Peyer's patch (tissue), 4 donors: ENCODE measurements around the gene AGTPBP1. TPM values are rescaled to one million over a fixed set of nuclear protein-coding genes. Genes with fewer than 3 reads are reported as not detected.

Source experiments
- DNase-seq, 3 donors: peaks; one replicate each; pipeline ENCODE4 v3.0.0-alpha.2; 2017 to 2019
- H3K27ac ChIP-seq, 4 donors: fragments of 200-600 bp; sonication (generic); one replicate each; pipeline ENCODE4 v1.5.1; 2016 to 2019
- H3K27me3 ChIP-seq, 2 donors: fragments of 200-600 bp; sonication (generic); one replicate each; pipeline ENCODE4 v1.5.1; 2019
- H3K36me3 ChIP-seq, 3 donors: fragments of 200-600 bp; sonication (generic); one replicate each; pipeline ENCODE4 v1.5.1; 2016 to 2019
- H3K4me1 ChIP-seq, 4 donors: fragments of 200-600 bp; sonication (generic); one replicate each; pipeline ENCODE4 v1.5.1; 2016 to 2019
- H3K4me3 ChIP-seq, 4 donors: fragments of 200-600 bp; sonication (generic); 1 replicate in 3 of 4; 2 replicates in 1 of 4; pipeline ENCODE4 v1.5.1; 2016 to 2019; ENCODE audit warnings: mild to moderate bottlenecking in 1 of 4
- H3K9me3 ChIP-seq, 4 donors: fragments of 200-600 bp; sonication (generic); one replicate each; pipeline ENCODE4 v1.5.1; 2016 to 2019; ENCODE audit warnings: mild to moderate bottlenecking in 1 of 4
- POLR2A ChIP-seq, 2 donors: fragments of 450-650 bp; IDR thresholded peaks; one replicate each; pipeline ENCODE4 v1.5.1; 2017; ENCODE audit warnings: antibody characterized with exemption in 2 of 2, mild to moderate bottlenecking in 2 of 2, moderate library complexity in 2 of 2
- total RNA-seq, 4 donors: library from RNA; depleted of rRNA; stranded (reverse); fragments of >200 nt; gene quantifications; one replicate each; pipeline ENCODE4 v1.1.0, GENCODE V29; 2016
- TF ChIP-seq, protein P1 (sequence below), 6 experiments: fragments of 450-650 bp in 4 of 6; fragments of 200-600 bp in 2 of 6; sonication (generic) in 1 of 6; IDR thresholded peaks; one replicate each; pipeline ENCODE4 v1.5.1; 2017 to 2019; ENCODE audit warnings: antibody characterized with exemption in 6 of 6, mild to moderate bottlenecking in 3 of 6, moderate library complexity in 1 of 6

Gene AGTPBP1
- total RNA-seq, 4 donors from 2014 or later, result 9.1 to 42.9 (median 13.0) TPM

DNA sequence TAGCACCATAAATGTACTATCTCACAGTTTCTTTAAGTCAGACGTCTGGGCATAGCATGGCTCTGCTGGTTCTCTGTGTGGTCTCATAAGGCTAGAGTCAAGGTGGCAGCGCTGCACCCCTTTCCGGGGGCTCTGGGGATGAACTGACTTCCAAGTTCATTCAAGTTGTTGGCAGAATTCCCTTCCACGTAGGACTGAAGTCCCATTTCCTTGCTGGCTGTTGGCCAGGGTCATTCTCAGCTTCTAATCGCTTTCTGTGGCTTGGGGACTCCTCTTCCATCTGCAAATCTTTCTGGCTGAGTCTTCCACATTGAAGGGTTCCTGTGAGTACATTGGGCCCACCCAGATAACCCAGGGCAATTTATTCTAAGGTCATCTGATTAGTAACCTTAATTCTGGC is 211.0 kb downstream of the AGTPBP1 start:
- no peak overlapping the region for H3K4me3 ChIP-seq
- no peaks in the 10 kb centered on the region for H3K36me3 ChIP-seq
- DNase-seq, result no peak
- TF ChIP-seq, protein P1, sequence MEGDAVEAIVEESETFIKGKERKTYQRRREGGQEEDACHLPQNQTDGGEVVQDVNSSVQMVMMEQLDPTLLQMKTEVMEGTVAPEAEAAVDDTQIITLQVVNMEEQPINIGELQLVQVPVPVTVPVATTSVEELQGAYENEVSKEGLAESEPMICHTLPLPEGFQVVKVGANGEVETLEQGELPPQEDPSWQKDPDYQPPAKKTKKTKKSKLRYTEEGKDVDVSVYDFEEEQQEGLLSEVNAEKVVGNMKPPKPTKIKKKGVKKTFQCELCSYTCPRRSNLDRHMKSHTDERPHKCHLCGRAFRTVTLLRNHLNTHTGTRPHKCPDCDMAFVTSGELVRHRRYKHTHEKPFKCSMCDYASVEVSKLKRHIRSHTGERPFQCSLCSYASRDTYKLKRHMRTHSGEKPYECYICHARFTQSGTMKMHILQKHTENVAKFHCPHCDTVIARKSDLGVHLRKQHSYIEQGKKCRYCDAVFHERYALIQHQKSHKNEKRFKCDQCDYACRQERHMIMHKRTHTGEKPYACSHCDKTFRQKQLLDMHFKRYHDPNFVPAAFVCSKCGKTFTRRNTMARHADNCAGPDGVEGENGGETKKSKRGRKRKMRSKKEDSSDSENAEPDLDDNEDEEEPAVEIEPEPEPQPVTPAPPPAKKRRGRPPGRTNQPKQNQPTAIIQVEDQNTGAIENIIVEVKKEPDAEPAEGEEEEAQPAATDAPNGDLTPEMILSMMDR (IDR thresholded peaks at IDR 0.05), result no peak
- TF ChIP-seq POLR2A (IDR thresholded peaks at IDR 0.05), result no peak
- no peaks in the 10 kb centered on the region for H3K4me1 ChIP-seq
- H3K9me3 ChIP-seq, result no peaks in the 10 kb centered on the region
- no peaks in the 10 kb centered on the region for H3K27me3 ChIP-seq
- H3K27ac ChIP-seq, result no peak overlapping the region

- Histone ChIP-seq H3K27ac (no peak overlapping the region), H3K4me1 (no peaks in the 10 kb centered on the region), H3K36me3 (no peaks in the 10 kb centered on the region), H3K4me3 (no peak overlapping the region), H3K27me3 (no peaks in the 10 kb centered on the region), H3K9me3 (no peaks in the 10 kb centered on the region)
- TF ChIP-seq, protein P1 (IDR thresholded peaks at IDR 0.05), result no peak
- no peak for TF ChIP-seq POLR2A (IDR thresholded peaks at IDR 0.05)
- no peak for DNase-seq
These were observed 213.1 kb downstream of the AGTPBP1 start for GRCh38 chr9:85528607-85529006.

GRCh38 chr9:85528142-85528541 is 213.6 kb downstream of the AGTPBP1 start:
- H3K36me3 ChIP-seq, result no peaks in the 10 kb centered on the region
- H3K4me3 ChIP-seq, result no peak overlapping the region
- H3K4me1 ChIP-seq, result no peaks in the 10 kb centered on the region
- H3K9me3 ChIP-seq, result no peaks in the 10 kb centered on the region
- no peaks in the 10 kb centered on the region for H3K27me3 ChIP-seq
- DNase-seq, result no peak
- no peak overlapping the region for H3K27ac ChIP-seq
- TF ChIP-seq, protein P1 (IDR thresholded peaks at IDR 0.05), result no peak
- TF ChIP-seq POLR2A (IDR thresholded peaks at IDR 0.05), result no peak

DNA sequence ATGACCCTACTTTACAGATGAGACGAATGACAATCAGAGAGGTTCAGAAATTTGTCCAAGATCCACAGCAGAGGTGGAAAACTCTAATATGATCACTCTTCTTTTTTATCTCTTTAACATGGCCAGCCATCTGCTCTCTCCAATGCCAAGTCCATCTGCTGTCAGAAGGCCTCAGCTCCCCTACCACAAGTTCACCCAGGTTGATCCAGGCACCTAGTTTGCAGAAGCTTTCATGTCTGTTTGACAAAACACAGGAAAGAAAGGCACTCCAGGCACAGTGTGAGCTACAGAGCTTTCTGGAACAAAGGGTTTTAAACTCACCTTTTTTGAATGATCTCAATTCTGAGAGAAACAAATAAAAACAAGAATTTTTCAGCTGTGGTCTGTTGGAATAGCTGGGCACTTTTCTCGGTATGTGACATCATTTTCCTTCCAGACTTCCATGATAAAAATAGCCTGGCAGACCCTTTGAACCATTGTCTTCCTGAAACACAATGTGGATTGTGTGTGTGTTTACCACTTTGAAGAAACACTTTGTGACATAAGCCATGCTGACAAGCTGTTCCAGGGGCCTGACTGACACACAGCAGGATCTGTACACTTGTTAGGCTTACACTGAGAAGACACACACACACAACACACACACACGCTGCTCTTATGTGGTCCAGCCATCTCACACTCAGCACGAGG is 214.3 kb downstream of the AGTPBP1 start:
- no peaks in the 10 kb centered on the region for H3K36me3 ChIP-seq
- TF ChIP-seq, protein P1 (IDR thresholded peaks at IDR 0.05), result no peak
- TF ChIP-seq POLR2A (IDR thresholded peaks at IDR 0.05), result no peak
- no peak for DNase-seq
- no peaks in the 10 kb centered on the region for H3K27me3 ChIP-seq
- peaks cover 0 to 4% (median 2%) of the 10 kb centered on the region in 4 donors for H3K4me1 ChIP-seq
- no peak overlapping the region for H3K4me3 ChIP-seq
- H3K27ac ChIP-seq, result no peak overlapping the region
- no peaks in the 10 kb centered on the region for H3K9me3 ChIP-seq

GRCh38 chr9:85524531-85524930 is 217.2 kb downstream of the AGTPBP1 start:
- H3K27me3 ChIP-seq, result no peaks in the 10 kb centered on the region
- H3K4me3 ChIP-seq, result no peak overlapping the region
- no peaks in the 10 kb centered on the region for H3K9me3 ChIP-seq
- TF ChIP-seq POLR2A (IDR thresholded peaks at IDR 0.05), result no peak
- TF ChIP-seq, protein P1 (IDR thresholded peaks at IDR 0.05), result no peak
- no peaks in the 10 kb centered on the region for H3K36me3 ChIP-seq
- no peak for DNase-seq
- no peak overlapping the region for H3K27ac ChIP-seq
- H3K4me1 ChIP-seq, result peaks cover 0 to 7% (median 2%) of the 10 kb centered on the region in 4 donors
